Frontal cortex (tissue), 4 donors: Measurements from ENCODE around the gene TMEM79. TPM values are rescaled to one million over a fixed set of nuclear protein-coding genes. Genes with fewer than 3 reads are reported as not detected.

Experiments
- DNase-seq, 2 donors: peaks; one replicate each; pipeline ENCODE4 v3.0.0; 2012; ENCODE audit warnings: low spot score in 2 of 2
- FAIRE-seq: peaks from 2 replicates; lab custom pipeline; 2012; peaks lifted over from hg19 to GRCh38; lab: Jason Lieb, UNC
- total RNA-seq: library from RNA; depleted of rRNA; stranded (reverse); fragments of >200 nt; gene quantifications from one replicate; pipeline ENCODE4 v1.2.3, GENCODE V29; 2014
- donor health status: control.
- donor health status: control.
- donor health status: control.

The TMEM79 gene
- total RNA-seq, 1 donor from 2014 or later = 0.41 TPM

- FAIRE-seq (no peak), DNase-seq (no peak)
Observed at GRCh38 chr1:156260896-156261295, 23.2 kb upstream of the TMEM79 start.

DNA sequence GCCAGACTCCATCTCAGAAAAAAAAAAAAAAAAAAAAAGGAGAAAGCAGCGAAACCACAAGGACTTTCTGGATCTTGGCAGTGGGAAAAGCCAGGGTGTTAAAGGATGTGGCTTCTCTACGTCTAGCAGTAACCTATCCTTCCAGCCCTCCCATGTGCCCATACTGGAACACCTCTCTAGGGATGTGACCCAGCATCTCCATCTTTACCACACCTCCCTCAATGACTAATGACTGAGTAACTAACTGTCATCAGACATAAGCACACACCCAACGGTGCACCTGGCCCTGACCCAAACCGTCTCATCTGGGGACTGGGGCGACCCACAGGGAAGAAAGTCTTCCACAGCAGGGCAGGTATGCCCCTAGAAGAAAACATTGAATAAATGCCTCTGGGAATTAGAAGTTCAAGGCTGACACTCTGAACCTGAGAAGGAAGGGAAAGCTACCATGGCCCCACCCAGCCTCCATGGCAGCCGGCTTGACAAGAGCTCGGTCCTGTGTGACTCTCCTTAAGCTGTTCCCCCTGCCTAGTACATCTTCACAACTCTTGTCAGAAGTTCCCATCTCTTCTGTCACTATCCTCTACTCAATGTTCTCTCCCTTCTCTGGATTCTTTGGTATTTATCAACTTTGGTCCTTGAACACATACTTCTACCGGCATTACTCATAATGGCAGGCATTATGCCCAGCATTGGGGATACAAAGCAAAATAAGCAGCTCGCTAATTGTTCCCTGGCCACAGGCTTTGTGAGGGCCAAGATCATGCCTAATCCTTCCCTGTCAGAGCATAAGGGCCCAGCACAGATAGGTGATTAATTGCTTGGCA is 21.5 kb upstream of the TMEM79 start:
- FAIRE-seq = no peak
- DNase-seq = no peak

DNA sequence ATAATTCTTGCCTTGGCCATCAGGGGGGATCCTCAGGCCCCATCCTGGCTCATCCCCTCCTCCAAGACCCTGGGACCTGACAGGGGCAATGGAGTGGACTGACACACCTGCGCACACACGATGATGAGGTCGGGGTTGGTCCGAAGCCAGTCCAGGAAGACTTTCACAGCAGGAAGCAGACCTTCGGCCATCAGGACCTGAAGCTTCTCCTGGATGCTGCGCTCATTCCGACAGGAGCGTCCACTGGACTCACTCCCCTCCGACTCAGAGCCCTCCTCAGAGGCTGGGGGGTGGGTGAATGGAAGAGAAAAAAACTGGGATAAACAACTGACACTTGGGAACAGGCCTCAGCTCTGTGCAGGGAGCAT is 20.9 kb upstream of the TMEM79 start:
- no peak for FAIRE-seq
- DNase-seq = no peak

DNA sequence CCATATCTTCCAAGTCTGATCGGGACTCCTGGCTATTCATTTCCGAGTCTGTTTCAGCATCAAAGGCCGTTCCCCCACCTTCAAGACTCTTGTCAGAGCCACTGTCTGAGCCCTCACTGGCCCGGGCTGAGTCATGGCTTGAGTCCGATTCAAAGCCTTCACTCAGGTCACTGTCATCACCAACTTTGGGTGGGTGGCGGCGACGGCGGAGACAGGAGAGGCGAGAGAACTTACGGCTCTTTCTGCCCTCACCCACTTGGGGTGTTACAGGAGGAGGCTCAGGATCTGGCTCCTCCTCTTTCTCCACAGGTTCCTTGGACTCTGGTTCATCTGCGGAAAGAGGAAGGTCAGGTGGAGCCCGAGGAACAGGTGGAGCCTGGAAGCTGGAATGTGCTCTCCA is 18.1 kb upstream of the TMEM79 start:
- DNase-seq (no peak), FAIRE-seq (no peak)

DNA sequence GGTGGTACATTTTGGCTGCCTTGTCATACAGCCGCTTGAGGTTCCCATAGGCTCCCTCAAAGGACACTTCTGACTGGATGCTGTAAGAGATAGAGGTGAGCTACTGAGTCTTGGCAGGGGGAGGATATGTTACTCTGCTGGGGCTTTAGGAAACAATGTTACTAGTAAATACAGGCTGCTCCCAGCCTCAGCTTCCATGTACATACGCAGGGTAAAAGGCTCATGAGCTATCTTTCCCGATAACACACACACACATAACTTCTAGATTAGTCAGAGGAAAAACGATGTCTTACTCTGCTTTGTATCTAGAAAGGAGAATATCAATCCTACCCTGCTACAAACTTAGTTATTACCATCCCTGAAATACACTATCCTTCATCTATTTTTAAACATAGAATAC is 15.8 kb upstream of the TMEM79 start:
- no peak for FAIRE-seq
- no peak for DNase-seq

DNA sequence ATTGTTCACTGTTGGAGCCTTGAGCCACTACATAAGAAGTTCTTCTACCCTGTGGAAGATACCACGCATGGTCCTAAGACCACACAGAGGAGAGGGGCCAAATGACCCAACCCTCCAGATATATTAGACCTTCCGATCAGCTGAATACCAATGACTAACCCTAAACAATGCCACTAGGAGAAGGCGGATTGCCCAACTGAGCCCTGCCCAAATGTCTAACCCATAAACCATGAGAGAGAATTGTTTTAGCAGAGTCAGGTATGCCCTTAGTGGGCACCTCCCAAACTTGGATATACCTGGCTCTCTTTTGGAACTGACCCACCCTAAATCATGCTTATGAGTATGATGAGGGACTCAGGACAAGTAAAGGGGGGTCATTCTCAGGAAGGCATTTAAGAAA is 13.8 kb upstream of the TMEM79 start:
- FAIRE-seq = no peak
- DNase-seq = no peak

DNA sequence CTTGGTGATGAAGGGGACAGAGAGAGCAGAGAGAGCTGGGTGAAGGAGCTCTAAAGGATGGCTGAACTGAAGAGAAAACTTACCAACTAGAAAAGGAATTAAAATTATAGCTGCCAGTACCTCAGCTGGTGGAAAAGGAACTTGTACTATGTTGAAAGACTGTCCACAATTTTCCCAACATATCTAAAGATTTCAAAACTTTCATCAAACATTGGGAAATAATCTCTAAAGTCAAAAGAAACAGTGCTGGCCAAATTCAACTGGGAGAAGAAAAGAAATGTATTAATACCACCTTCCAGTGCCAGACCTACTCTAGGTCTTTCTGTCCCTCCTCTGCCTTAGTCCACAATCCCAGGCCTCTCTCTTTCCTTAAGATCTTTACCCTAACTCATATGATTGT is 7.6 kb upstream of the TMEM79 start:
- no peak for DNase-seq
- no peak for FAIRE-seq

- DNase-seq (no peak), FAIRE-seq (no peak)
Observed at GRCh38 chr1:156276966-156277381, 7.2 kb upstream of the TMEM79 start.

DNA sequence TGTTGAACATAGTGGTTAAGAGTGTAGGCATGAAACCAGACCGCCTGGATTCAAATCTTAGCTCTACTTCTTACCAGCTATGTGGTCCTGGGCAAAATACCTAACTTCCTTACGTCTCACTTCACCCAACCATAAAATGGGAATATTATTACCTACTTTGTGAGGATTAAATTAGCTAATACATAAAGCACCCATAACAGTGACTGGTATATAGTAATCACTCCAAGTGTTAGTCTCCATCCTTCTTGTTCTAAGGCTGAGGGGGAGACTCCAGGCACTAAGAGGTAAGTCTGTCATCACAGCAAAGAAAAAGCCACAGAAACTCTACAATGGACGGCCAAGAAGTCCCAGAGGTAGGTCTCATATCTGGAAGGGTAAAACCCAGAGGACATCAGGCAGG is 4.3 kb upstream of the TMEM79 start:
- DNase-seq (no peak), FAIRE-seq (no peak)

GRCh38 chr1:156281281-156281680 is 2.8 kb upstream of the TMEM79 start:
- DNase-seq (peak in 1 of 2 donors; percentile 39), FAIRE-seq (no peak)

DNA sequence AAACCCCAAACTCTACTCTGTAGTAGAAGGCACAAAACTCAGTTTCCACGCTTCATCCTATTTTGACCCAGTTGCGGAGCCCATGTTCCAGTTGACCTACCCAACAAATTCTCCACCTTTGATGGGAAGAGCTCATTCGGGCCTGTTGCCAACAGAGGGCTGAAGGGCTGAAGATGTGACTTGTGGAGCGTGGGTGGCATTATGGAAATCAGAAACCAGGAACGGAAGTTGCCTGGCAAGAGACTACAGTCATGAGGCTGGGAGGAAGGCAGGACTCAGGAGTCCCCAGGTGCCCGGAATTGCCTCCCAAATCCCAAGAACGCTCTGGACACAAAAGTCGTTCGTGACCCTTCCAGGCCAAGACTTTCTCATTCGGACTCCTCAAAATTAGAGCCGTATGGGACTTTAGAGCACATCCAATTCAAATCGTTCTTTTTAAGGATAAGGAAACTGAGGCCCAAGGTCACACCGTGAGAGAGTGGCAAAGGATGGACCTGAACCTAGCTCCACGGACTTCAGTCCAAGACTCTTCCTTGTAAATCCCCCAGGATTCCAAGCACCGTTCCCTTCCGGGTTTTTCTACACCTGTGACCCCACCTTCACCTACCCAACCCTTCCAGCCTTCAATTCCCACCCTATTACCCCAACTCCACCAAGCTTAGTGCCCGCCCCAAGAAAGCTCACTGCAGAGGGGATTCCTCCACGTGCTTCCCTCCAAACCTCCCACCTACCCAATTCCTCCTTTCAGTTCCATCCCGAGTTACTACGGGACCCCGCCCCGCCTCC is 2.2 kb upstream of the TMEM79 start:
- DNase-seq (no peak), FAIRE-seq (no peak)

GRCh38 chr1:156282479-156283222 is 1.5 kb upstream of the TMEM79 start, which contains the start of gene SMG5:
Gene SMG5, minus strand, starts transcription at chr1:156282825. Its CDS starts 145 bp downstream, at chr1:156282680.
- DNase-seq (peak; percentile 90 to 94), FAIRE-seq (no peak)

GRCh38 chr1:156283521-156283920 is 604 bp upstream of the TMEM79 start:
- DNase-seq (no peak), FAIRE-seq (no peak)

GRCh38 chr1:156284757-156285156 is 632 bp downstream of the TMEM79 start:
- DNase-seq (no peak), FAIRE-seq (no peak)

GRCh38 chr1:156285437-156285836 is 1.3 kb downstream of the TMEM79 start:
- no peak for DNase-seq

GRCh38 chr1:156286061-156286460 is 1.9 kb downstream of the TMEM79 start:
- no peak for FAIRE-seq
- DNase-seq = no peak

More at GRCh38 chr1:156285437-156285836, 1.3 kb downstream of the TMEM79 start:
- no peak for FAIRE-seq

- no peak for DNase-seq
- FAIRE-seq = no peak
Observed at GRCh38 chr1:156289857-156290256, 5.7 kb downstream of the TMEM79 start.

- FAIRE-seq = no peak
Observed at GRCh38 chr1:156291226-156292061, 7.3 kb downstream of the TMEM79 start.

DNA sequence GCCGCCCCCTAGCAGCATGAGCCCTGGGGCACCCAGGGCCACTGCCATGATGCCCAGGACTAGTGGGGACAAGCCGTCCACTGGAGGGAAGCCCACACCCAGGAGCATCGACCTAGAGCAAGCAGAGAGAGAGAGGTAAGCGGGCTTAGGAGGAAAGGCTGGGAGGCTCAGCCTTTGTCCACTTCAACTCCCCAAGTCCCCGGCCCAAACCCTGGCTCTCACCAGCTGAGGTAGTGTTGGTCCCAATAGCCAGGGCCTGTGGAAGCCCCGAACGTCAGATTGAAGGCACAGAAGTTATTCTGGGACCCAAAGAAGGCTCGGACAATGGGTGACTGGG is 8.9 kb downstream of the TMEM79 start:
- FAIRE-seq (no peak), DNase-seq (no peak)

More at GRCh38 chr1:156291226-156292061, 7.3 kb downstream of the TMEM79 start:
- peak; percentile 59 to 80 for DNase-seq

GRCh38 chr1:156293895-156294294 is 9.8 kb downstream of the TMEM79 start:
- no peak for FAIRE-seq

More at GRCh38 chr1:156293895-156294294, 9.8 kb downstream of the TMEM79 start:
- DNase-seq = no peak
